DND-41 (cell line): ENCODE data around the gene TMEM255B.

ENCODE experiments used
- ATAC-seq: fragments of 200-7000 bp; cut with Tn5 transposase; 3 replicates; pipeline ENCODE4 v1.9.1; 2021; ENCODE audit warnings: low read depth; ENCODE audit not compliant: insufficient read depth
- DNase-seq: peaks from one replicate; pipeline ENCODE4 v3.0.0-alpha.2; 2020
- H2AFZ ChIP-seq: 2 replicates; pipeline ENCODE4 v1.6.0; 2012; ENCODE audit warnings: low read depth, low read length
- H3K27ac ChIP-seq: 2 replicates; pipeline ENCODE4 v1.5.1; 2012; ENCODE audit warnings: low read length, inconsistent platforms
- H3K27me3 ChIP-seq: fragments of 200-600 bp; sonication (generic); 2 replicates; pipeline ENCODE4 v1.6.0; 2012; ENCODE audit warnings: low read length, mild to moderate bottlenecking, inconsistent platforms; ENCODE audit not compliant: insufficient read depth, poor library complexity
- H3K36me3 ChIP-seq: 2 replicates; pipeline ENCODE4 v1.5.1; 2012; ENCODE audit warnings: low read length, inconsistent platforms; ENCODE audit not compliant: insufficient read depth
- H3K4me1 ChIP-seq: 2 replicates; pipeline ENCODE4 v1.5.1; 2012; ENCODE audit warnings: mild to moderate bottlenecking, low read length; ENCODE audit not compliant: insufficient read depth
- H3K4me2 ChIP-seq: 2 replicates; pipeline ENCODE4 v1.6.0; 2012; ENCODE audit warnings: mild to moderate bottlenecking, moderate library complexity, low read length, inconsistent platforms; ENCODE audit not compliant: insufficient read depth
- H3K4me3 ChIP-seq, 2 experiments: fragments of 200-600 bp in 1 of 2; shearing (Covaris generic) in 1 of 2; 2 replicates each; pipeline ENCODE4 v1.5.1; 2012 to 2016; ENCODE audit warnings: inconsistent platforms in 2 of 2, low read length in 2 of 2, mild to moderate bottlenecking in 2 of 2, low read depth in 1 of 2, moderate library complexity in 1 of 2
- H3K79me2 ChIP-seq: 2 replicates; pipeline ENCODE4 v1.6.0; 2012; ENCODE audit warnings: low read length, inconsistent platforms; ENCODE audit not compliant: insufficient read depth
- H3K9ac ChIP-seq: 2 replicates; pipeline ENCODE4 v1.6.0; 2012; ENCODE audit warnings: low read depth, mild to moderate bottlenecking, inconsistent platforms, low read length, moderate library complexity
- H3K9me3 ChIP-seq: 2 replicates; pipeline ENCODE4 v1.5.1; 2012; ENCODE audit warnings: low read length, moderate library complexity, mild to moderate bottlenecking, inconsistent platforms; ENCODE audit not compliant: insufficient read depth, severe bottlenecking
- H4K20me1 ChIP-seq: 2 replicates; pipeline ENCODE4 v1.6.0; 2012; ENCODE audit warnings: low read length; ENCODE audit not compliant: insufficient read depth
- CTCF ChIP-seq: IDR thresholded peaks from 2 replicates; pipeline ENCODE4 v1.5.1; 2012; ENCODE audit warnings: borderline replicate concordance, low read length, moderate library complexity, mild to moderate bottlenecking; ENCODE audit not compliant: poor library complexity, severe bottlenecking; ENCODE audit errors: extremely low read depth
- EZH2 ChIP-seq: IDR thresholded peaks from 3 replicates; pipeline ENCODE4 v1.6.1; 2012; ENCODE audit warnings: borderline replicate concordance, low read depth, mild to moderate bottlenecking, moderate library complexity, low read length, inconsistent platforms; ENCODE audit not compliant: severe bottlenecking

The TMEM255B gene

GRCh38 chr13:113782472-113782871 lies 23.4 kb downstream of the TMEM255B start:
- no peak overlapping the region for H3K4me3 ChIP-seq
- H3K4me2 ChIP-seq = no peak overlapping the region
- 0 out of 2 replicates have a peak, but pooled peaks cover 3% of the 10 kb centered on the region for H3K4me1 ChIP-seq
- DNase-seq (no peak), ATAC-seq (no peak)
- no peaks in the 10 kb centered on the region for H3K36me3 ChIP-seq
- no peak overlapping the region; the same call in 1 of the 2 replicates for H2AFZ ChIP-seq
- TF ChIP-seq CTCF (no peak), EZH2 (no peak)
- peaks cover 4% of the 10 kb centered on the region for H4K20me1 ChIP-seq
- H3K9ac ChIP-seq = no peak overlapping the region
- no peak overlapping the region for H3K27ac ChIP-seq
- no peaks in the 10 kb centered on the region for H3K79me2 ChIP-seq
- peaks cover 18% of the 10 kb centered on the region for H3K27me3 ChIP-seq
- no peaks in the 10 kb centered on the region for H3K9me3 ChIP-seq

GRCh38 chr13:113783200-113783881 lies 24.3 kb downstream of the TMEM255B start:
- no peaks in the 10 kb centered on the region for H3K9me3 ChIP-seq
- H3K4me2 ChIP-seq = no peak overlapping the region
- no peak overlapping the region for H3K9ac ChIP-seq
- no peak overlapping the region for H3K27ac ChIP-seq
- H3K36me3 ChIP-seq = no peaks in the 10 kb centered on the region
- H2AFZ ChIP-seq = no peak overlapping the region
- H3K4me3 ChIP-seq = no peak overlapping the region
- 0 out of 2 replicates have a peak, but pooled peaks cover 3% of the 10 kb centered on the region for H3K4me1 ChIP-seq
- H3K79me2 ChIP-seq = no peaks in the 10 kb centered on the region
- no peak for DNase-seq
- H4K20me1 ChIP-seq = no peaks in the 10 kb centered on the region
- H3K27me3 ChIP-seq = peaks cover 18% of the 10 kb centered on the region
- TF ChIP-seq EZH2 (no peak), CTCF (no peak)
- ATAC-seq = no peak

- ATAC-seq (no peak), DNase-seq (no peak)
- Histone ChIP-seq H3K4me2 (no peak overlapping the region), H3K36me3 (no peaks in the 10 kb centered on the region), H3K4me1 (0 out of 2 replicates have a peak, but pooled peaks cover 3% of the 10 kb centered on the region), H3K27ac (no peak overlapping the region), H3K9me3 (no peaks in the 10 kb centered on the region), H4K20me1 (no peaks in the 10 kb centered on the region), H3K9ac (no peak overlapping the region), H3K27me3 (peaks cover 18% of the 10 kb centered on the region), H2AFZ (no peak overlapping the region), H3K79me2 (no peaks in the 10 kb centered on the region), H3K4me3 (no peak overlapping the region)
- TF ChIP-seq CTCF (no peak), EZH2 (no peak)
Measured at GRCh38 chr13:113783966-113784644, 25.1 kb downstream of the TMEM255B start.
